Measurements from ENCODE around the gene ADISSP.

Gene ADISSP

DNA sequence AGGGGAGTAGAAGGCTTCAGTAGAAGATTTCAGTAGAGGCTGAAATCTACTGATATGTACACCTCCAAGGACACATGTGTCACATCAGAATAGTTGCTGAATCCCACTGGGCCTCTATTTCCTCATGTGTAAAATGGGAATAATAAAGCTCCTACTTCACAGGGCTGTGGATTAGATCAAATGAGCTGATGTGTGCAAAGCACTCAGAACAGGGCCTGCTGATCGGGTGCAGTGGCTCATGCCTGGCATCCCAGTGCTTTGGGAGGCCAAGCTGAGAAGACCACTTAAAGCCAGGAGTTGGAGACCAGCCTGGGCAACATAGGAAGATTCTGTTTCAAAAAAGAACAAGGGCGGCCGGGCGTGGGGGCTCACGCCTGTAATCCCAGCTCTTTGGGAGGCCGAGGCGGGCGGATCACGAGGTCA, 44.7 kb upstream of the ADISSP start:
- DNase-seq (ENCODE audit: low read depth), result no peak
- TF ChIP-seq, protein P1, sequence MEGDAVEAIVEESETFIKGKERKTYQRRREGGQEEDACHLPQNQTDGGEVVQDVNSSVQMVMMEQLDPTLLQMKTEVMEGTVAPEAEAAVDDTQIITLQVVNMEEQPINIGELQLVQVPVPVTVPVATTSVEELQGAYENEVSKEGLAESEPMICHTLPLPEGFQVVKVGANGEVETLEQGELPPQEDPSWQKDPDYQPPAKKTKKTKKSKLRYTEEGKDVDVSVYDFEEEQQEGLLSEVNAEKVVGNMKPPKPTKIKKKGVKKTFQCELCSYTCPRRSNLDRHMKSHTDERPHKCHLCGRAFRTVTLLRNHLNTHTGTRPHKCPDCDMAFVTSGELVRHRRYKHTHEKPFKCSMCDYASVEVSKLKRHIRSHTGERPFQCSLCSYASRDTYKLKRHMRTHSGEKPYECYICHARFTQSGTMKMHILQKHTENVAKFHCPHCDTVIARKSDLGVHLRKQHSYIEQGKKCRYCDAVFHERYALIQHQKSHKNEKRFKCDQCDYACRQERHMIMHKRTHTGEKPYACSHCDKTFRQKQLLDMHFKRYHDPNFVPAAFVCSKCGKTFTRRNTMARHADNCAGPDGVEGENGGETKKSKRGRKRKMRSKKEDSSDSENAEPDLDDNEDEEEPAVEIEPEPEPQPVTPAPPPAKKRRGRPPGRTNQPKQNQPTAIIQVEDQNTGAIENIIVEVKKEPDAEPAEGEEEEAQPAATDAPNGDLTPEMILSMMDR (conservative IDR thresholded peaks at IDR 0.05; ENCODE audit: control insufficient read depth, insufficient read depth, low read depth, low read length), result no peak
- H3K4me3 ChIP-seq (ENCODE audit: control insufficient read depth, low read depth, low read length), result no peak overlapping the region

DNA sequence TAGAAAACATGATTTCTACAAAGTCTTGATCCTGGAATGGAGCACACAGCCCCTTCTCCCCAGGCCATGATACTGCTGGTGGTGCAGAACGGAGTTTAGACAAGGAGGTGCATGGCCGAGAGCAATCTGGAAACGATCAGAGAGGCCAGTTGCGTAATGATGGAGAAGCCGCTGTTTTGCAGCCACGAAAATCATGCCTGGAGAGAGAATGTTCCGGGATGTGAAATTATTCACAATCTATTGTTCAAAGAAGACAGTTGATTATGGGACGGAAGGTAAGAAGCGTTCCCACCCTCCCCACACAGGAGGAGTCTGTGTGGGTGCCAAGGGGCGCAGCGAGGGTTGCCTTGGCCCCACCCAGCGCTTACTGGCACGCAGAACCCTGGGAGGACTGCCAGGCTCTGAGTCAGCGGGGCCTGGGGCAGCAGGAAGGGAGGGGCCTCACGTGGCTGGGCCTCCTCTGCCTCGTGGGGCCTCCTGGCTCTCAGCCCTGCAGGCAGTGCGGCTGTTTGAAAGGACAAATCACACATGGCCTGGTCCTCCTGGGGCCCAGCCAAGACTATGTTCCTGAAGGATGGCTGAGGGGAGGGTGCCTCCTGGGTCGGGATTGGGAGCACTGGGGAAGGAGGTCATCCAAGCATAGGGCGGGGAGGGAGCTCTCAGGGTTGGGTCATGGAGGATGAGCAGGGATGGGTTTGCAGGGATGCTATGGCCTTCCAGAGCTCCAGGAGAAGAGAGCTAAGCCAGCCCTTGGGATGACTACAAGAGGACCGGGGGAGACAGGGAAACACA, 44.1 kb upstream of the ADISSP start:
- peak overlapping the region; percentile 37 for H3K4me3 ChIP-seq (ENCODE audit: control insufficient read depth, low read depth, low read length)
- TF ChIP-seq, protein P1 (conservative IDR thresholded peaks at IDR 0.05; ENCODE audit: control insufficient read depth, insufficient read depth, low read depth, low read length), result no peak
- peak; percentile 100 for DNase-seq (ENCODE audit: low read depth)

DNA sequence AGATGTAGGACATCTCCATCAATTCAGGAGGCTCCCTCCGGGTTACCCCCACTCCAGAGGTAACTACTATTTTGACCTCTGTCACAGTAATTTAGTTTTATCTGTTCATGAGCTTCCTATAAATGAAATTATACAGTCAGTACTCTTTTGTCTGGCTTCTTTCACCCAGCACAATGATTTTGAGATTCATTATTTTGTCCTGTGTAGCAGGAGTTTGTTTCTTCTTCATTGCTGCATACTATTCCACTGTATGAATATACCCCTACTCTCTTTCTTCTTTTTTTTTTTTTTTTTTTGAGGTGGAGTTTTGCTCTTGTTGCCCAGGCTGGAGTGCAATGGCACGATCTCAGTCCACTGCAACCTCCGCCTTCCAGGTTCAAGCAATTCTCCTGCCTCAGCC, 41.0 kb upstream of the ADISSP start:
- H3K4me3 ChIP-seq (ENCODE audit: control insufficient read depth, low read depth, low read length), result no peak overlapping the region
- DNase-seq (ENCODE audit: low read depth), result no peak

DNA sequence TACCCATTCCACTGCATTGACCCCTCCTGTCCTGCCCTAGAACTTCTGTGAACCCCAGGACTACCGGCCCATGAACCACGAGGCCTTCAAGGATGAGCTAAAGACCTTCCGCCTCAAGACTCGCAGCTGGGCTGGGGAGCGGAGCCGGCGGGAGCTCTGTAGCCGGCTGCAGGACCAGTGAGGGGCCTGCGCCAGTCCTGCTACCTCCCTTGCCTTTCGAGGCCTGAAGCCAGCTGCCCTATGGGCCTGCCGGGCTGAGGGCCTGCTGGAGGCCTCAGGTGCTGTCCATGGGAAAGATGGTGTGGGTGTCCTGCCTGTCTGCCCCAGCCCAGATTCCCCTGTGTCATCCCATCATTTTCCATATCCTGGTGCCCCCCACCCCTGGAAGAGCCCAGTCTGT, 37.2 kb upstream of the ADISSP start:
- H3K4me3 ChIP-seq (ENCODE audit: control insufficient read depth, low read depth, low read length), result no peak overlapping the region
- TF ChIP-seq, protein P1 (conservative IDR thresholded peaks at IDR 0.05; ENCODE audit: control insufficient read depth, insufficient read depth, low read depth, low read length), result no peak
- no peak for DNase-seq (ENCODE audit: low read depth)

More for the DNA sequence above, 41.0 kb upstream of the ADISSP start:
- TF ChIP-seq, protein P1 (conservative IDR thresholded peaks at IDR 0.05; ENCODE audit: control insufficient read depth, insufficient read depth, low read depth, low read length), result no peak

DNA sequence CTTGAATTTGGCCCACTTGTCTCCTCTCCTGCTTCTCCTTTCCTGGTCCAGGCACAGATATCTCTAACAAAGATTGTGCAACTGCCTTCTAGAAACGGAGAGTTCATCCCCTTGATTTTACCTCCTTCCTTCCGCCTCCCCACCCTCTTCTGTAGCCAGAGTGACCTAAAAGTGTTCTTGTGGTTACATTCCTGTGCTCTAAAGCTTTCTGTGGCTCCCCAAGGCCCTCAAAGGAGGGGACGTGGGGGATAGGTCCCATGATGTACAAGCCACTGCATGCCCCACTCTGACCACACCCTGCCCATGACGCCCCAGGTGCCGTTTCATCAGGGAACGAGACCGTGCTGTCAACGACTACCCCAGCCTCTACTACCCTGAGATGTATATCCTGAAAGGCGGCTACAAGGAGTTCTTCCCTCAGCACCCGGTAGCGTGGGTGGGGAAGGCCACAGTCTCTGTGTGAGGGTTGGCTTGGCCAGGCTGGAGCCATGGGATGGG, 36.8 kb upstream of the ADISSP start:
- no peak for DNase-seq (ENCODE audit: low read depth)
- TF ChIP-seq, protein P1 (conservative IDR thresholded peaks at IDR 0.05; ENCODE audit: control insufficient read depth, insufficient read depth, low read depth, low read length), result no peak

DNA sequence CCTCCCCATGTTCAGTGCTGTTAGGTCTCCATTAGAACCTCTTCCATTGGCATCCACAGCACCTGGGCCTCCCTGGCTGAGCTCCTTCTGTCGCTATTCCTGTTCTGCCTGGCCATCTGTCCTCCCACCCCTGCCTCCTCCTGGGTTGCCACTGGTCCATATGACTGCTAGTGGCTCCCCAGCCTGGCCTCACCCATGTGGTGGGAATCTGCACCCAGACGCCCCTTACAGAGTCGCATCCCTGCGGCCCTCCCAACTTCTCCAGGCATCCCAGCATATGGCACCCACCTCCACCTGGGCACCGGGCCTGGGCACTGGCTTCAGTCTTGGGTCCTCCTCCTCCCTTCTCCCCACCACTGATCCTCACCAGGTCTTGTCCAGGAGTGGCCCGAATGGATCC, 36.3 kb upstream of the ADISSP start:
- TF ChIP-seq, protein P1 (conservative IDR thresholded peaks at IDR 0.05; ENCODE audit: control insufficient read depth, insufficient read depth, low read depth, low read length), result no peak
- DNase-seq (ENCODE audit: low read depth), result no peak
- no peak overlapping the region for H3K4me3 ChIP-seq (ENCODE audit: control insufficient read depth, low read depth, low read length)

More for the DNA sequence above, 36.8 kb upstream of the ADISSP start:
- no peak overlapping the region for H3K4me3 ChIP-seq (ENCODE audit: control insufficient read depth, low read depth, low read length)
